ENCODE results near the gene ITGB1.

DNA sequence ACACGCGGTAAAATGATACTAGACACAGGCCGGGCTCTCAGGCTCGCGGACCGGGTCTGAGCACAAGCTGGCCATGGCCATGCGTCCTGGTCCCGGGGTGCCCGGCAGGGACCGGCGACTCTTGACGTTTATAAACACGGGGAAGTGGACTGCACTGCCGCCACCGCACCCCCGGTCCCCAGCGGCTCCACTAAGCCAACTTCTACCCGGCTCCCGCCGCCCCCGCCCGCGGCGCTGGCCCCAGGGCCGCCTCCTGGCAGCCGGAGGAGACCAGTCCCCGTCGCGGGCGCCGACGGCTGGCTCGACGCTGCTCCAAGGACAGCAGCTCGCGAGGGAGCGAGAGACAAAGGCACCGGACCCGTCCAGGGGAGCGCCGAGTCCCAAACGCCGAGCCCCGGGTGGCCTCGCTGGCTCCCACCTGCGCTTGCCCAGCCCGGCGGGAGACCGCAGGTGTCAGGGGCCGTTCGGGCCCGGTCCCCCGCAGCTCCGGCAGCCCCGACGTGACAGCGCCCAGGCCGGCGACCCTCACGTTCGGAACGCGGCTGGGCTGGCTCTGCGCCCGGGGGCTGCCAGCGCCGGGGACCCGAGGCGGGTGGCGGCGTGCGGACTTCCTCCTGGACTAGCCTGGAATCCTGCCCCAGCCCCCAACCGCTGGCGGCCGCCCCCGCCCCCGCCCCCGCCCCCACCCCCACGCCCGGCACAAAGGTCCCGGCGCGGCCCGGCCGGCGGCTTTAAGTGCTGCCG, 517 bp downstream of the ITGB1 start:
- no peak for TF ChIP-seq CTCF (IDR thresholded peaks at IDR 0.05; ENCODE audit: low read depth, low read length, poor library complexity, severe bottlenecking)
- no peak for TF ChIP-seq EZH2phosphoT487 (IDR thresholded peaks at IDR 0.05; ENCODE audit: borderline replicate concordance, low read length)

Measured in DOHH2 (cell line).